ENCODE data around the gene IGF2R.
A peak's percentile ranks its signal among the peaks of the same experiment; 100 is the strongest.
"Not testable (repeated sequence)": the region's sequence is repeated elsewhere in the genome, so short reads cannot be mapped to it uniquely, and the experiment has no call there.

Gene IGF2R, protein sequence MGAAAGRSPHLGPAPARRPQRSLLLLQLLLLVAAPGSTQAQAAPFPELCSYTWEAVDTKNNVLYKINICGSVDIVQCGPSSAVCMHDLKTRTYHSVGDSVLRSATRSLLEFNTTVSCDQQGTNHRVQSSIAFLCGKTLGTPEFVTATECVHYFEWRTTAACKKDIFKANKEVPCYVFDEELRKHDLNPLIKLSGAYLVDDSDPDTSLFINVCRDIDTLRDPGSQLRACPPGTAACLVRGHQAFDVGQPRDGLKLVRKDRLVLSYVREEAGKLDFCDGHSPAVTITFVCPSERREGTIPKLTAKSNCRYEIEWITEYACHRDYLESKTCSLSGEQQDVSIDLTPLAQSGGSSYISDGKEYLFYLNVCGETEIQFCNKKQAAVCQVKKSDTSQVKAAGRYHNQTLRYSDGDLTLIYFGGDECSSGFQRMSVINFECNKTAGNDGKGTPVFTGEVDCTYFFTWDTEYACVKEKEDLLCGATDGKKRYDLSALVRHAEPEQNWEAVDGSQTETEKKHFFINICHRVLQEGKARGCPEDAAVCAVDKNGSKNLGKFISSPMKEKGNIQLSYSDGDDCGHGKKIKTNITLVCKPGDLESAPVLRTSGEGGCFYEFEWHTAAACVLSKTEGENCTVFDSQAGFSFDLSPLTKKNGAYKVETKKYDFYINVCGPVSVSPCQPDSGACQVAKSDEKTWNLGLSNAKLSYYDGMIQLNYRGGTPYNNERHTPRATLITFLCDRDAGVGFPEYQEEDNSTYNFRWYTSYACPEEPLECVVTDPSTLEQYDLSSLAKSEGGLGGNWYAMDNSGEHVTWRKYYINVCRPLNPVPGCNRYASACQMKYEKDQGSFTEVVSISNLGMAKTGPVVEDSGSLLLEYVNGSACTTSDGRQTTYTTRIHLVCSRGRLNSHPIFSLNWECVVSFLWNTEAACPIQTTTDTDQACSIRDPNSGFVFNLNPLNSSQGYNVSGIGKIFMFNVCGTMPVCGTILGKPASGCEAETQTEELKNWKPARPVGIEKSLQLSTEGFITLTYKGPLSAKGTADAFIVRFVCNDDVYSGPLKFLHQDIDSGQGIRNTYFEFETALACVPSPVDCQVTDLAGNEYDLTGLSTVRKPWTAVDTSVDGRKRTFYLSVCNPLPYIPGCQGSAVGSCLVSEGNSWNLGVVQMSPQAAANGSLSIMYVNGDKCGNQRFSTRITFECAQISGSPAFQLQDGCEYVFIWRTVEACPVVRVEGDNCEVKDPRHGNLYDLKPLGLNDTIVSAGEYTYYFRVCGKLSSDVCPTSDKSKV (N-terminal part only)

DNA sequence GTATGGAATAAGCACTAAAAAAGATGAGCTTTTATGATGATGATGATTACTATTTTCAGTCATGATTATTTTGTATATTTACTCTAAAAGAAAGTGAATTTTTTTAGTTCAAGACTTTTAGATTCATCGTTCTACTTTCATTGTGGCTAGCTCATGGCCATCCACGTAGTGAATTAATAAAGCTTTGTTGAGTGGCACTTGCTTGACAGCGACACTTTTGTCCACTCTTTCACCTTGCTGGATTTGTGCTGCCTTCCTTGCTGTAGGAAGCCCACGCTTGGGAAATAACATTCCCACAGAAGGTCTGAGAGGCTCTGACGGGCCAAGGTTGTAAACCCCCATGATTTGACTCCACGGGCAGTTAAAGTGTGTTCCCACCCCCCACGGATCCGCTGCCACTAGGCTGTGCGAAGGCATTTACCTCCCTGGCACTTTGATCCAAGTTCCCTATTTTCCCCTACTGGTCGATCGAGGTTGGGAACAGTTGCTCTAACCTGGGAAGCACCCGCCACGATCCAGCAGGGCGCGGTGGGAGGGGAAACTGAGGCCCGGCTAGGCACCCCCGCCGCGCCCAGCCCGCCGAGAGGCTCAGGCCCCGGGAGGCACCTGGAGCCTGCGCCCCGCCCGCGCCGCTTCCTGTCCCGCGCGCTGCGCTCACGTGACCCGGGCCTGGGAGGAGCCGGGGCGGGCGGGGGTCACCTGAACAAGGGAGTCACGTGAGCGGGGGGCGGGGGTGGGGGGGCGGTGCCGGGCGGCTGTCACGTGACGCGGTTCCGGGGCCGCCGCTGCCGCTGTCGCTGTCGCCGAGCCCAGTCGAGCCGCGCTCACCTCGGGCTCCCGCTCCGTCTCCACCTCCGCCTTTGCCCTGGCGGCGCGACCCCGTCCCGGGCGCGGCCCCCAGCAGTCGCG, at the start of gene IGF2R:
TSS of gene IGF2R (plus strand) at position 788 of the 909 bp plus-strand sequence. CDS start 165 bp downstream, outside the sequence.
- H3K4me3 ChIP-seq (ENCODE audit: low read depth, low read length): peak within 1 kb of the TSS; percentile 89
- TF ChIP-seq, protein P1, sequence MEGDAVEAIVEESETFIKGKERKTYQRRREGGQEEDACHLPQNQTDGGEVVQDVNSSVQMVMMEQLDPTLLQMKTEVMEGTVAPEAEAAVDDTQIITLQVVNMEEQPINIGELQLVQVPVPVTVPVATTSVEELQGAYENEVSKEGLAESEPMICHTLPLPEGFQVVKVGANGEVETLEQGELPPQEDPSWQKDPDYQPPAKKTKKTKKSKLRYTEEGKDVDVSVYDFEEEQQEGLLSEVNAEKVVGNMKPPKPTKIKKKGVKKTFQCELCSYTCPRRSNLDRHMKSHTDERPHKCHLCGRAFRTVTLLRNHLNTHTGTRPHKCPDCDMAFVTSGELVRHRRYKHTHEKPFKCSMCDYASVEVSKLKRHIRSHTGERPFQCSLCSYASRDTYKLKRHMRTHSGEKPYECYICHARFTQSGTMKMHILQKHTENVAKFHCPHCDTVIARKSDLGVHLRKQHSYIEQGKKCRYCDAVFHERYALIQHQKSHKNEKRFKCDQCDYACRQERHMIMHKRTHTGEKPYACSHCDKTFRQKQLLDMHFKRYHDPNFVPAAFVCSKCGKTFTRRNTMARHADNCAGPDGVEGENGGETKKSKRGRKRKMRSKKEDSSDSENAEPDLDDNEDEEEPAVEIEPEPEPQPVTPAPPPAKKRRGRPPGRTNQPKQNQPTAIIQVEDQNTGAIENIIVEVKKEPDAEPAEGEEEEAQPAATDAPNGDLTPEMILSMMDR (IDR thresholded peaks at IDR 0.05; ENCODE audit: low read depth, low read length, missing control alignments): no peak
- DNase-seq (ENCODE audit: low read depth): peak; percentile 67

DNA sequence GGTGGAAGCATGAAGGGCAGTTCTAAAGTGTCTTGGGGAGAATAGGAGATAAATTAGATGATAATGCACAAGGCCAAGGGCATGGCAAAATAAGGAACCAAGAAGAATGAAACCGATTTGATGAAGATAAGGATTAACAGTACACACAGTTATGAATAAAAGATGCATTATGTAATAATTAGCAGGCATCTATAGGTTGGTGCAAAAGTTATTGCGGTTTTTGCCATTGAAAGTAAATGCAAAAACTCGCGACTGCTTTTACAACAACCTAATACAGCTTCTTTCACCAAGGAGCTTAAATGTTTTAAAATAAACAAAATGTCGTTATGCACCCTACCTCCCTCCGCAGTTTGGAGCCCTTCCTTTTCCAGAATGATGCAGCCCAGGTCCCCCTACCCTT, 49.1 kb upstream of the IGF2R start:
- H3K4me3 ChIP-seq (ENCODE audit: low read depth, low read length): no peak overlapping the region
- TF ChIP-seq, protein P1 (IDR thresholded peaks at IDR 0.05; ENCODE audit: low read depth, low read length, missing control alignments): no peak
- no peak for DNase-seq (ENCODE audit: low read depth)

DNA sequence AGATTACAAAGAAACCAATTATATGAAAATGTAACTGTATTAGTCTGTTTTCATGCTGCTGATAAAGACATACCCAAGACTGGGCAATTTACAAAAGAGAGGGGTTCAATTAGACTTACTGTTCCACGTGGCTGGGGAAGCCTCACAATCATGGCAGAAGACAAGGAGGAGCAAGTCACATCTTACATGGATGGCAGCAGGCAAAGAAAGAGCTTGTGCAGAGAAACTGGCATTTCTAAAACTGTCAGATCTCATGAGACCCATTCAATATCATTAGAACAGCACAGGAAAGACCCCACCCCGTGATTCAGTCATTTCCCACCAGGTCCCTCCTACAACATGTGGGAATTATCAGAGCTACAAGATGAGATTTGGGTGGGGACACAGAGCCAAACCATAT, 44.7 kb upstream of the IGF2R start:
- not testable (repeated sequence) for DNase-seq (ENCODE audit: low read depth); H3K4me3 ChIP-seq (ENCODE audit: low read depth, low read length)

DNA sequence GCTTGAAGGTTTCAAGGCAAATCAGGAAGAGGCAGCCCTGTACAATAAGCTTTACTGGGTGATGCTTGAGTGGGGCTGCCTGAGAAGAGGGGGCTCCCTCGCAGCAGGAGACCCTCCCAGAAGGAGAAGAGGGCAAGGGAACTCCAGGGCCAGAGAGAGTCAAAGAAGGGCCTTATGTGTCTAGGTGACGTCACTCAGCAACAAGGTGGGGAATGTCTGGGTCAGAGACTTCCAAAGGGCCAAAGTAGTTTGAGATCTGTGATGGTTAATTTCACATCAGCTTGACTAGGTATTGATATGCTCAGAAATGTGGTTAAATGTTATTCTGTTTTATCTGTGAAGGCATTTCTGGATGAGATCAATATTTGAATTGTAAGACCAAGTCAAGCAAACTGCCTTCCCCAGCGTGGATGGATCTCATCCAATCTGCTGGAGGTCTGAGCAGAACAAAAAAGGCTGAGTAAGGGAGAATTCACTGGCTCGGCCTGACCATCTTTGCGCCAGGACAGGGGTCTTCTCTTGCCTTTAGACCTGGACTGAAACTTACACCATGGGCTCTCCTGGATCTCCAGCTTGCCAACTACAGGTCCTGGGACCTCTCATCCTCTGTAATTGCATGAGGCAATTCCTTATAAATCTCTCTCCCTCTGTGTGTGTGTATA, 42.2 kb upstream of the IGF2R start:
- no peak overlapping the region for H3K4me3 ChIP-seq (ENCODE audit: low read depth, low read length)
- TF ChIP-seq, protein P1 (IDR thresholded peaks at IDR 0.05; ENCODE audit: low read depth, low read length, missing control alignments): no peak
- no peak for DNase-seq (ENCODE audit: low read depth)

DNA sequence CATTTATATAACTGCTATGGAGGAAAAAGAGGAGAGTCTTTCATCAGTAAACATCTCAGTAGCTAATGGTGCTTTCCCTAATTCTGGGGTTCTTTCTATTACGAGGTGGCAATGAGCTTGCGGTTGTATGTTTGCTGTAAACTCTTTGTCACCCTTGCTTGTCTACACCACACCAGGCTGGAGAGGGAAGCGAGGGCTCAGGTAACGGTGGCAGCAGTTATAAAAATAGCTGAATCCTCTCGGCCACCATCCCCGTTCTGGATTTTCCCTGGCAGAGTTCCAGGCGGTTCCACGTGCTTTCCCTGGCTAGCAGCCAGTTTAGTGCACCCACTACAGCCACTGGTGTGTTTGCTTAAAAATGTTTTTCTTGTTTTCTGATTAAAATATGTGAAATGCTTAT, 39.1 kb upstream of the IGF2R start:
- no peak for DNase-seq (ENCODE audit: low read depth)
- H3K4me3 ChIP-seq (ENCODE audit: low read depth, low read length): no peak overlapping the region
- TF ChIP-seq, protein P1 (IDR thresholded peaks at IDR 0.05; ENCODE audit: low read depth, low read length, missing control alignments): no peak

- TF ChIP-seq, protein P1 (IDR thresholded peaks at IDR 0.05; ENCODE audit: low read depth, low read length, missing control alignments): no peak
- DNase-seq (ENCODE audit: low read depth): peak; percentile 75
- no peak overlapping the region for H3K4me3 ChIP-seq (ENCODE audit: low read depth, low read length)
Observed at GRCh38 chr6:159931112-159931511, 37.8 kb upstream of the IGF2R start.

Measured in GM12864 (cell line).